HG03095 (cell line): ENCODE results near the gene GOLGA3.

Experiments
- ATAC-seq: cut with Tn5 transposase; IDR thresholded peaks from one replicate; pipeline ENCODE4 v1.9.1; 2021; ENCODE audit warnings: moderate library complexity; ENCODE audit not compliant: unreplicated experiment

The GOLGA3 gene

GRCh38 chr12:132724506-132725241, 104.0 kb downstream of the GOLGA3 start:
- ATAC-seq, result no peak

DNA sequence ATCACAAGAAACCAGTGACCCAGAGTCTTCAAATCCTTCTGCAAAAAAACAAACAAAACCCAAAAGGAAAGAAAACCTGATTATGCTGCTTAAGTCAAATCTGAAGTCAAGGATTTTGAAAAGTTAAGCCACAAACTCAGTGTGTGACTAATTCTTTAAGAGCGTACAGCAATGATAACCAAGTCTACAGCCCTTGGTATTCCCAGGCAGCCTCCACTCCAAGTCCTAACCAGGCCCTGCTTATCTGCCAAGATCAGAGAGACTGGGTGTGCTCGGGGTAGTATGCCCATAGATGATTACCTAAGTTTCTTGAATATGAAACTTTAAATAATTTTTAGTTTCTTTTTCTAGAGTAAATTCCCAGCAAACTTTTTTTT, 104.9 kb downstream of the GOLGA3 start:
- no peak for ATAC-seq

- ATAC-seq, result no peak
Measured at GRCh38 chr12:132723015-132723763, 105.5 kb downstream of the GOLGA3 start.

GRCh38 chr12:132720606-132721345, 107.9 kb downstream of the GOLGA3 start:
- no peak for ATAC-seq

DNA sequence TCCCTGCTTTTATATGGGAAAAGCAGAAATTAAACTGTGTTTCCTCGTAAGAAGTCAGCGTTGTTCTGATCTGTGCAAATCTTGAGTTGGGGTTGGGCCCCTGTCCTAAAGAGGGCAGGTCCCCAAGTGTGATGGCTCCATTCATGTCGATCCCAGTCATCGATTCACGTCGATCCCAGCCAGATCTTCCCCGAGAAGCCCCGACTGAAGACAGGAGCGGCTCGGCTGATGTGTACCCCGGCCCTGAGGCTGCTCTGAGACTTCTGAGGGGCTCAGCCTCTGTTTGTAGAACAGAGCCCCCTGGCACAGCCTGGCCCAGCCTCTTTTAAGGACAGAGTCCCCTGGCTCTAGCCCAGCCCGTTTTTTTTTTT, 108.7 kb downstream of the GOLGA3 start:
- ATAC-seq, result no peak

DNA sequence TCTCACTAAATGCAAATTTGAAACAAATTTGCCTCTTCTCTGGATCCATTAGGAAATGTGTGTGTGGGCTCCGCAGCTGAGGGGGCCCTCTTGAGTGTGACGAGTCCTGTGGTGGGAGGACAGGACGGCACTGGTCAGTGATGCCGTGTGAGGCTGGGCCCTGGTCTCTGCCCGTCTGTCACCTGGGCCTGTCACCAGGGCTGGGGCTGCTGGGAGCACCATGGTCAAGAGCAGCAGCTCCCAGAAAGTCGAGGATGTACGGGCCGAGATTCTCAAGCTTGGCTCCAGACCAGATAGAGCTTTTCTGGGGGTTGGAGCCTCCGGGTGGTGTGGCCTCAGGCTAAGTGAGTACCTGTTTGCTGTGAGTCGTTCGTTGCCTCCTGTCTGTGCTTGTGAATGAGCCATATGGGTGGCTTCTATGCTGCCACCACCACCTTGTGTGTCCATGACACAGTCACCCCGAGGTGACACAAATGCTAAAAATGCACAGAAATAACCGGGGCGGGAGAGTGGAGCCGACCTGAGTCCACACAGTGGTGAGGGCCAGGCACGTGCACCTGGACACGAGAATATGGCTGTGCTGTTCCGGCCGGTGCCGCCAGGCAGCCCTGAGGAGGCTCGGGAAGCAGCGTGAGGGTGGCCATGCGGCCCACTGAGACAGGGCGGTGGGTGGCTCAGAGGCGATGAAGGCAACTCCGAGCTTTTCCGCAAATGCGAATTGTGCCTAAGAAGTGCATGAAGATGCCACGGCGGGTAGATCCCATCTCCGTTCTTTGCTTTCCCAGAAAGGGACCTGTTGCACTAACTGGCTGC, 109.3 kb downstream of the GOLGA3 start:
- ATAC-seq, result no peak
